NCI-H460 (cell line): ENCODE data around the gene ATRIP. TPM values are rescaled to one million over a fixed set of nuclear protein-coding genes. Genes with fewer than 3 reads are reported as not detected.

Source experiments
- DNase-seq: peaks from one replicate; pipeline ENCODE4 v3.0.0-alpha.2; 2016; ENCODE audit warnings: low read depth; ENCODE audit errors: extremely low read depth
- total RNA-seq: library from RNA; depleted of rRNA; stranded (reverse); fragments of >200 nt; shearing (Covaris generic); gene quantifications from 2 replicates; pipeline ENCODE4 v1.2.3, GENCODE V29; 2014; rRNA removed

Gene ATRIP
- total RNA-seq, 1 experiment from 2014 or later: 5.9 TPM

GRCh38 chr3:48492461-48493202 lies 46.1 kb downstream of the ATRIP start:
- DNase-seq: no peak

- no peak for DNase-seq
These were observed 46.6 kb downstream of the ATRIP start for GRCh38 chr3:48493203-48493501.

GRCh38 chr3:48500656-48501055 lies 54.1 kb downstream of the ATRIP start:
- DNase-seq: no peak

- DNase-seq: no peak
These were observed 54.7 kb downstream of the ATRIP start for GRCh38 chr3:48501196-48501595.

GRCh38 chr3:48502121-48502520 lies 55.6 kb downstream of the ATRIP start:
- DNase-seq: no peak

GRCh38 chr3:48502728-48503168 lies 56.2 kb downstream of the ATRIP start:
- no peak for DNase-seq

GRCh38 chr3:48503401-48504050 lies 57.0 kb downstream of the ATRIP start:
- DNase-seq: no peak

GRCh38 chr3:48504051-48504946 lies 57.8 kb downstream of the ATRIP start, which contains the start of gene SHISA5:
SHISA5 (minus strand) TSS chr3:48504174; CDS start chr3:48504094, 80 bp downstream.
- peak; percentile 28 for DNase-seq

GRCh38 chr3:48505146-48505545 lies 58.6 kb downstream of the ATRIP start:
- no peak for DNase-seq

GRCh38 chr3:48505968-48506504 lies 59.5 kb downstream of the ATRIP start:
- DNase-seq: no peak

GRCh38 chr3:48507256-48508061 lies 60.9 kb downstream of the ATRIP start:
- DNase-seq: peak; percentile 32

GRCh38 chr3:48511551-48511950 lies 65.0 kb downstream of the ATRIP start:
- DNase-seq: no peak

GRCh38 chr3:48514431-48515227 lies 68.1 kb downstream of the ATRIP start:
- DNase-seq: no peak

Other genes with a start within 250 kb of the ATRIP start
- not detected in 2 replicates for gene CAMP, start 223.2 kb upstream of the ATRIP start, total RNA-seq
- 4.3 and 4.7 TPM in 2 replicates for gene ZNF589, start 205.6 kb upstream of the ATRIP start, total RNA-seq
- gene NME6, start 145.4 kb upstream of the ATRIP start, total RNA-seq: 20.6 and 24.5 TPM in 2 replicates
- not detected in 2 replicates for gene SPINK8, start 113.1 kb upstream of the ATRIP start, total RNA-seq
- gene FBXW12, start 74.5 kb upstream of the ATRIP start, total RNA-seq: not detected in 2 replicates
- 4.3 and 5.6 TPM in 2 replicates for gene PLXNB1, start 16.7 kb upstream of the ATRIP start, total RNA-seq
- 16.2 and 20.5 TPM in 2 replicates for gene CCDC51, start 6.6 kb upstream of the ATRIP start, total RNA-seq
- gene TMA7, start 6.5 kb upstream of the ATRIP start, total RNA-seq: 392 and 447 TPM in 2 replicates
- gene SHISA5, start 57.4 kb downstream of the ATRIP start, total RNA-seq: 124 and 139 TPM in 2 replicates
- 5.7 and 6.8 TPM in 2 replicates for gene PFKFB4, start 110.1 kb downstream of the ATRIP start, total RNA-seq
- gene UCN2, start 117.0 kb downstream of the ATRIP start, total RNA-seq: not detected in 2 replicates
- gene COL7A1, start 148.6 kb downstream of the ATRIP start, total RNA-seq: 0.63 and 4.2 TPM in 2 replicates
- 193 and 196 TPM in 2 replicates for gene UQCRC1, start 162.9 kb downstream of the ATRIP start, total RNA-seq
- not detected in 2 replicates for gene TMEM89, start 175.0 kb downstream of the ATRIP start, total RNA-seq
- gene SLC26A6, start 188.7 kb downstream of the ATRIP start, total RNA-seq: 7.7 and 9.4 TPM in 2 replicates
- gene CELSR3, start 216.1 kb downstream of the ATRIP start, total RNA-seq: 0.79 and 1.4 TPM in 2 replicates
- 15.9 and 17.2 TPM in 2 replicates for gene NCKIPSD, start 239.2 kb downstream of the ATRIP start, total RNA-seq